Activated CD8-positive, alpha-beta T cell treated with anti-CD3 and anti-CD28 coated beads for 36 hours (primary cell): Measurements from ENCODE around the gene CILP2. TPM values are rescaled to one million over a fixed set of nuclear protein-coding genes. Genes with fewer than 3 reads are reported as not detected.

Experiments
- ATAC-seq: fragments of 200-7000 bp; cut with Tn5 transposase; one replicate; pipeline ENCODE4 v1.10.0; 2021; ENCODE audit warnings: mild to moderate bottlenecking, moderate library complexity
- CTCF ChIA-PET: fragments of 350-600 bp; sonication (Branson Sonifier 250); formaldehyde crosslinking; loops from one replicate; lab custom pipeline; 2021; ENCODE audit warnings: antibody characterized with exemption; lab: Charles Lee
- POLR2A ChIA-PET: fragments of 350-600 bp; sonication (Branson Sonifier 250); formaldehyde crosslinking; loops from one replicate; lab custom pipeline; 2021; ENCODE audit warnings: antibody characterized with exemption; lab: Charles Lee
- DNase-seq: peaks from one replicate; pipeline ENCODE4 v3.0.0-alpha.2; 2020
- H3K27ac Mint-ChIP-seq: one replicate; pipeline ENCODE4 v1.8.0; 2021; ENCODE audit warnings: mild to moderate bottlenecking, mixed read lengths
- H3K27me3 Mint-ChIP-seq: one replicate; pipeline ENCODE4 v1.8.0; 2021; ENCODE audit warnings: mixed read lengths
- H3K36me3 Mint-ChIP-seq: one replicate; pipeline ENCODE4 v1.8.0; 2021; ENCODE audit warnings: low read depth, mixed read lengths
- H3K4me1 Mint-ChIP-seq: one replicate; pipeline ENCODE4 v1.8.0; 2021; ENCODE audit warnings: low read depth, mixed read lengths
- H3K4me3 Mint-ChIP-seq: one replicate; pipeline ENCODE4 v1.8.0; 2021; ENCODE audit warnings: mild to moderate bottlenecking, moderate library complexity, mixed read lengths
- H3K9me3 Mint-ChIP-seq: one replicate; pipeline ENCODE4 v1.8.0; 2021; ENCODE audit warnings: mixed read lengths
- CTCF ChIP-seq: fragments of 200-600 bp; IDR thresholded peaks from one replicate; pipeline ENCODE4 v1.8.0; 2022; ENCODE audit warnings: antibody characterized with exemption, mild to moderate bottlenecking
- intact Hi-C: fragments of 100-400 bp; cut with micrococcal nuclease; formaldehyde crosslinking; loops from one replicate; pipeline ENCODE4 v1.10.0; 2022
- total RNA-seq, 2 experiments: library from RNA; stranded (reverse); gene quantifications; one replicate each; pipeline ENCODE4 v1.2.3, GENCODE V29; 2021

Gene CILP2
- total RNA-seq, 2 experiments from 2014 or later = 0.31 to 0.32 TPM

GRCh38 chr19:19550972-19551852 lies 13.1 kb downstream of the CILP2 start:
- no peak for TF ChIP-seq CTCF
- ATAC-seq = no peak
- Mint-ChIP-seq H3K4me3 (no peak overlapping the region), H3K27me3 (no peaks in the 10 kb centered on the region), H3K36me3 (no peaks in the 10 kb centered on the region), H3K4me1 (no peaks in the 10 kb centered on the region), H3K27ac (no peak overlapping the region), H3K9me3 (peaks cover 2% of the 10 kb centered on the region)
- intact Hi-C loops = no loop called here
- ChIA-PET POLR2A (interaction anchor here (0.9 kb wide), 1 partner anchor 12 kb away, joined by 5 read pairs; no protein-coding TSS in a partner anchor), CTCF (interaction anchor here (0.5 to 9.0 kb wide), 7 partner anchors 10 to 255 kb away, joined by 3 to 111 read pairs (median 3); no protein-coding TSS in a partner anchor)
- DNase-seq = no peak

GRCh38 chr19:19551853-19552192 lies 13.8 kb downstream of the CILP2 start:
- no peak overlapping the region for H3K27ac Mint-ChIP-seq
- DNase-seq (no peak), ATAC-seq (no peak)
- H3K36me3 Mint-ChIP-seq = no peaks in the 10 kb centered on the region
- no peaks in the 10 kb centered on the region for H3K27me3 Mint-ChIP-seq
- H3K4me1 Mint-ChIP-seq = no peaks in the 10 kb centered on the region
- ChIA-PET CTCF (interaction anchor here (0.5 to 9.0 kb wide), 11 partner anchors 11 to 364 kb away, joined by 3 to 111 read pairs (median 3); no protein-coding TSS in a partner anchor), POLR2A (interaction anchor here (0.9 kb wide), 1 partner anchor 13 kb away, joined by 5 read pairs; no protein-coding TSS in a partner anchor)
- H3K4me3 Mint-ChIP-seq = no peak overlapping the region
- intact Hi-C loops = no loop called here
- H3K9me3 Mint-ChIP-seq = peaks cover 2% of the 10 kb centered on the region
- TF ChIP-seq CTCF = no peak

- peak; percentile 61 for ATAC-seq
Observed at GRCh38 chr19:19552798-19553197, 14.7 kb downstream of the CILP2 start.

GRCh38 chr19:19553670-19554069 lies 15.6 kb downstream of the CILP2 start:
- Mint-ChIP-seq H3K27me3 (no peaks in the 10 kb centered on the region), H3K4me1 (no peaks in the 10 kb centered on the region), H3K36me3 (no peaks in the 10 kb centered on the region), H3K4me3 (no peak overlapping the region), H3K27ac (no peak overlapping the region), H3K9me3 (peaks cover 2% of the 10 kb centered on the region)
- POLR2A ChIA-PET = interaction anchor here (0.7 kb wide), 1 partner anchor 22 kb away, joined by 3 read pairs; no protein-coding TSS in a partner anchor
- DNase-seq = no peak
- ATAC-seq = no peak
- TF ChIP-seq CTCF = no peak
- intact Hi-C loops = no loop called here
- CTCF ChIA-PET = interaction anchor here (0.6 to 9.0 kb wide), 45 partner anchors 7 to 407 kb away, joined by 3 to 111 read pairs (median 5); partner anchors contain the start of genes CILP2, GMIP, LPAR2 and ZNF93

More at GRCh38 chr19:19552798-19553197, 14.7 kb downstream of the CILP2 start:
- Mint-ChIP-seq H3K9me3 (peaks cover 2% of the 10 kb centered on the region), H3K27me3 (no peaks in the 10 kb centered on the region), H3K4me3 (no peak overlapping the region), H3K4me1 (no peaks in the 10 kb centered on the region), H3K36me3 (no peaks in the 10 kb centered on the region), H3K27ac (no peak overlapping the region)
- peak; percentile 47 for DNase-seq
- intact Hi-C loops = no loop called here
- CTCF ChIA-PET = interaction anchor here (0.8 to 9.0 kb wide), 19 partner anchors 9 to 365 kb away, joined by 3 to 111 read pairs (median 5); no protein-coding TSS in a partner anchor
- peak; percentile 44 for TF ChIP-seq CTCF
- POLR2A ChIA-PET = no interaction called here
